Osteoblast (primary cell): ENCODE results near the gene GAS7. TPM values are rescaled to one million over a fixed set of nuclear protein-coding genes. Genes with fewer than 3 reads are reported as not detected.
A peak's percentile ranks its signal among the peaks of the same experiment; 100 is the strongest.
"Not testable (repeated sequence)": the region's sequence is repeated elsewhere in the genome, so short reads cannot be mapped to it uniquely, and the experiment has no call there.

Experiments used
- DNase-seq: peaks from one replicate; pipeline ENCODE4 v3.0.0; 2011; ENCODE audit warnings: low spot score, mixed read lengths; ENCODE audit not compliant: insufficient read length; ENCODE audit errors: missing footprints
- H2AFZ ChIP-seq: 2 replicates; pipeline ENCODE4 v1.6.0; 2011; ENCODE audit warnings: mild to moderate bottlenecking, low read length
- H3K27ac ChIP-seq: 2 replicates; pipeline ENCODE4 v1.5.1; 2011; ENCODE audit warnings: mild to moderate bottlenecking, low read depth, low read length, moderate library complexity
- H3K27me3 ChIP-seq: 2 replicates; pipeline ENCODE4 v1.6.0; 2012; ENCODE audit warnings: mild to moderate bottlenecking, control low read depth, inconsistent platforms, low read length, moderate library complexity; ENCODE audit not compliant: insufficient read depth
- H3K36me3 ChIP-seq: 2 replicates; pipeline ENCODE4 v1.5.1; 2011; ENCODE audit warnings: mild to moderate bottlenecking, low read length, control low read depth, moderate library complexity; ENCODE audit not compliant: insufficient read depth
- H3K4me1 ChIP-seq: 2 replicates; pipeline ENCODE4 v1.5.1; 2011; ENCODE audit warnings: mild to moderate bottlenecking, low read length, control low read depth, moderate library complexity; ENCODE audit not compliant: insufficient read depth
- H3K4me2 ChIP-seq: 2 replicates; pipeline ENCODE4 v1.6.0; 2011; ENCODE audit warnings: mild to moderate bottlenecking, low read length; ENCODE audit not compliant: insufficient read depth
- H3K4me3 ChIP-seq: fragments of 200-600 bp; sonication (generic); 3 replicates; pipeline ENCODE4 v1.5.1; 2012; ENCODE audit warnings: mild to moderate bottlenecking, low read length, inconsistent platforms; ENCODE audit not compliant: insufficient read depth
- H3K79me2 ChIP-seq: 2 replicates; pipeline ENCODE4 v1.6.0; 2012; ENCODE audit warnings: mild to moderate bottlenecking, low read length, control low read depth, inconsistent platforms; ENCODE audit not compliant: insufficient read depth
- H3K9me3 ChIP-seq: 2 replicates; pipeline ENCODE4 v1.5.1; 2011; ENCODE audit warnings: low read depth, low read length, control low read depth
- H4K20me1 ChIP-seq: 2 replicates; pipeline ENCODE4 v1.6.0; 2012; ENCODE audit warnings: mild to moderate bottlenecking, low read length, control low read depth; ENCODE audit not compliant: insufficient read depth
- CTCF ChIP-seq: IDR thresholded peaks from 2 replicates; pipeline ENCODE4 v1.5.1; 2011; ENCODE audit warnings: mild to moderate bottlenecking, low read depth, low read length, moderate library complexity; ENCODE audit errors: extremely low read depth
- total RNA-seq: library from RNA; depleted of rRNA; stranded (reverse); fragments of >200 nt; gene quantifications from 2 replicates; pipeline ENCODE4 v1.2.3, GENCODE V29; 2012

Gene GAS7
- total RNA-seq, 1 donor: 3.6 TPM

GRCh38 chr17:10103712-10104111 is 94.7 kb downstream of the GAS7 start:
- no peak for DNase-seq
- Histone ChIP-seq H3K27ac (no peak overlapping the region), H4K20me1 (no peaks in the 10 kb centered on the region), H3K4me2 (no peak overlapping the region), H3K9me3 (no peaks in the 10 kb centered on the region), H3K79me2 (no peaks in the 10 kb centered on the region), H3K4me3 (no peak overlapping the region), H3K27me3 (no peaks in the 10 kb centered on the region), H2AFZ (no peak overlapping the region), H3K4me1 (no peaks in the 10 kb centered on the region), H3K36me3 (no peaks in the 10 kb centered on the region)
- no peak for TF ChIP-seq CTCF

DNA sequence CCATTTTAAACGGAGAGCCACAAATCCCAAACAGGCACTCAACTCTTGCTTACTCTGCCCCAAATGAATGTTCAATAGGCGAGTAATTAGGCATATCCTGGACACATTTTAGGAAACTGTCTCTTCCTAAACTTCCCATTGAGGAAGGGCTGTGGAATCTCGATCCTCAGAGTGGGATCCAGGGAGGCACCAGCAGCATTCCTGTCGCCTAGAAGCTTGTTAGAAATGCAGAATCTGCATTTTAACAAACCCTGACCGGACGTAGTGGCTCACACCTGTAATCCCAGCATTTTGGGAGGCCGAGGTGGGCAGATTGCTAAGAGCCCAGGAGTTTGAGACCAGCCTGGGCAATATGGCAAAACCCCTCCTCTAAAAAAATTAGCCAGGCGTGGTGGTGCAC is 95.6 kb downstream of the GAS7 start:
- Histone ChIP-seq H3K4me3 (no peak overlapping the region), H3K27me3 (no peaks in the 10 kb centered on the region), H3K4me2 (no peak overlapping the region), H3K79me2 (no peaks in the 10 kb centered on the region), H4K20me1 (no peaks in the 10 kb centered on the region), H3K27ac (no peak overlapping the region), H3K9me3 (no peaks in the 10 kb centered on the region), H3K4me1 (no peaks in the 10 kb centered on the region), H3K36me3 (no peaks in the 10 kb centered on the region), H2AFZ (no peak overlapping the region)
- TF ChIP-seq CTCF: no peak
- peak; percentile 3 for DNase-seq

- H2AFZ ChIP-seq: no peak overlapping the region
- H4K20me1 ChIP-seq: no peaks in the 10 kb centered on the region
- no peaks in the 10 kb centered on the region for H3K27me3 ChIP-seq
- peak; percentile 30 for DNase-seq
- H3K36me3 ChIP-seq: no peaks in the 10 kb centered on the region
- H3K4me2 ChIP-seq: no peak overlapping the region
- H3K4me1 ChIP-seq: no peaks in the 10 kb centered on the region
- H3K9me3 ChIP-seq: no peaks in the 10 kb centered on the region
- H3K4me3 ChIP-seq: no peak overlapping the region
- no peaks in the 10 kb centered on the region for H3K79me2 ChIP-seq
- TF ChIP-seq CTCF: no peak
- no peak overlapping the region for H3K27ac ChIP-seq
Measured at GRCh38 chr17:10099051-10099571, 99.3 kb downstream of the GAS7 start.

DNA sequence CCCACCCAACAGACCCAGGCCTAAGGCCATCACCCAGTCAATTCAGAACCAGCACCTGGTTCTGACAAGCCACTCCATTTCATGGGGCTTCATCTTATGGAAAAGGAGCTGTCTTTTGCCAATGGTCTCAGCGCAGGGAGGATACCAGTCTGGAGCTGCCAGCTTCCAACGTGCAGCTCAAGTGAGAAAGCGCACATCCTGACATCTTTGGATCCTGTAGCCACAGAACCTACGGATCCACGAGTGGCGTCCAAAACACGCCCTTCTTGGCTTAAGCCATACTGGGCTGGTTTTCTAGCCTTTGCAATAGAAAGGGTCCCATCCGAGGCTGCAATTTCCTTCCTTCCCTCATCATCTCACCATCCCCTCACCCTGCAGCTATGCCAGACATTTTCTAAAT is 101.8 kb downstream of the GAS7 start:
- TF ChIP-seq CTCF: no peak
- Histone ChIP-seq H3K4me1 (no peaks in the 10 kb centered on the region), H3K27me3 (no peaks in the 10 kb centered on the region), H2AFZ (no peak overlapping the region), H3K9me3 (no peaks in the 10 kb centered on the region), H3K79me2 (no peaks in the 10 kb centered on the region), H4K20me1 (no peaks in the 10 kb centered on the region), H3K4me3 (no peak overlapping the region), H3K36me3 (no peaks in the 10 kb centered on the region), H3K4me2 (no peak overlapping the region), H3K27ac (no peak overlapping the region)
- peak; percentile 25 for DNase-seq

- H3K9me3 ChIP-seq, H3K4me3 ChIP-seq, H3K27me3 ChIP-seq, H2AFZ ChIP-seq, H3K27ac ChIP-seq, H3K4me1 ChIP-seq, H3K4me2 ChIP-seq, H3K36me3 ChIP-seq, H4K20me1 ChIP-seq, H3K79me2 ChIP-seq: not testable (repeated sequence)
- DNase-seq: peak; percentile 34
Measured at GRCh38 chr17:10095295-10095694, 103.1 kb downstream of the GAS7 start.
